DOHH2 (cell line): ENCODE results near the gene BICC1.

Experiments used
- H3F3A ChIP-seq: fragments of 200-600 bp; sonication (generic), shearing (Covaris generic); 2 replicates; pipeline ENCODE4 v1.6.0; 2016; ENCODE audit warnings: antibody characterized with exemption, mild to moderate bottlenecking; ENCODE audit not compliant: control insufficient read depth, insufficient read depth
- H3K27ac ChIP-seq: fragments of 200-600 bp; sonication (generic); 2 replicates; pipeline ENCODE4 v1.5.1; 2014; ENCODE audit warnings: low read depth, mild to moderate bottlenecking, low read length, moderate library complexity
- H3K27me3 ChIP-seq: fragments of 200-600 bp; sonication (generic); 2 replicates; pipeline ENCODE4 v1.6.1; 2014; ENCODE audit warnings: mild to moderate bottlenecking, low read length, mixed read lengths; ENCODE audit not compliant: control insufficient read depth
- H3K36me3 ChIP-seq: fragments of 200-600 bp; sonication (generic); 2 replicates; pipeline ENCODE4 v1.6.1; 2014; ENCODE audit warnings: mild to moderate bottlenecking, low read length, moderate library complexity, mixed read lengths; ENCODE audit not compliant: control insufficient read depth
- H3K4me1 ChIP-seq: fragments of 200-600 bp; sonication (generic); 2 replicates; pipeline ENCODE4 v1.6.1; 2014; ENCODE audit warnings: mild to moderate bottlenecking, low read length, mixed read lengths; ENCODE audit not compliant: control insufficient read depth
- H3K4me2 ChIP-seq: fragments of 200-600 bp; sonication (generic); 2 replicates; pipeline ENCODE4 v1.6.0; 2014; ENCODE audit warnings: mild to moderate bottlenecking, low read length, moderate library complexity
- H3K4me3 ChIP-seq: fragments of 200-600 bp; sonication (generic); 2 replicates; pipeline ENCODE4 v1.5.1; 2014; ENCODE audit warnings: mild to moderate bottlenecking, low read length, mixed read lengths
- H3K79me2 ChIP-seq: fragments of 200-600 bp; sonication (generic); 2 replicates; pipeline ENCODE4 v1.6.1; 2014; ENCODE audit warnings: mild to moderate bottlenecking, low read length, mixed read lengths; ENCODE audit not compliant: control insufficient read depth
- H3K9me2 ChIP-seq: fragments of 200-600 bp; sonication (generic); replicated peaks from 2 replicates; pipeline ENCODE4 v1.6.1; 2014; ENCODE audit warnings: mild to moderate bottlenecking, low read length, mixed read lengths; ENCODE audit not compliant: control insufficient read depth
- H3K9me3 ChIP-seq: fragments of 200-600 bp; sonication (generic); 2 replicates; pipeline ENCODE4 v1.6.1; 2014; ENCODE audit warnings: antibody characterized with exemption, low read length, mixed read lengths; ENCODE audit not compliant: control insufficient read depth, insufficient read depth
- H4K20me1 ChIP-seq: fragments of 200-600 bp; sonication (generic); 2 replicates; pipeline ENCODE4 v1.6.0; 2014; ENCODE audit warnings: low read depth, mild to moderate bottlenecking, antibody characterized with exemption, low read length, moderate library complexity; ENCODE audit not compliant: control insufficient read depth, insufficient read depth
- CTCF ChIP-seq: fragments of 200-600 bp; sonication (generic); IDR thresholded peaks from one replicate; pipeline ENCODE4 v1.5.1; 2014; ENCODE audit warnings: antibody characterized with exemption, mild to moderate bottlenecking, low read depth, low read length; ENCODE audit not compliant: poor library complexity, severe bottlenecking
- EZH2phosphoT487 ChIP-seq: fragments of 200-600 bp; sonication (generic); IDR thresholded peaks from 2 replicates; pipeline ENCODE4 v1.6.1; 2017; ENCODE audit warnings: borderline replicate concordance, mild to moderate bottlenecking, antibody characterized with exemption, low read length, moderate library complexity, mixed read lengths

Gene BICC1

GRCh38 chr10:58618158-58618676 is 105.5 kb downstream of the BICC1 start:
- Histone ChIP-seq H3K4me3 (no peak overlapping the region), H3K9me2 (no peaks in the 10 kb centered on the region), H3K36me3 (no peaks in the 10 kb centered on the region), H3F3A (no peaks in the 10 kb centered on the region), H4K20me1 (no peaks in the 10 kb centered on the region), H3K4me1 (no peaks in the 10 kb centered on the region), H3K27me3 (no peaks in the 10 kb centered on the region), H3K9me3 (no peaks in the 10 kb centered on the region), H3K79me2 (no peaks in the 10 kb centered on the region), H3K27ac (no peak overlapping the region), H3K4me2 (no peak overlapping the region)
- TF ChIP-seq EZH2phosphoT487 = no peak
- no peak for TF ChIP-seq CTCF

- H3K4me1 ChIP-seq = no peaks in the 10 kb centered on the region
- no peaks in the 10 kb centered on the region for H4K20me1 ChIP-seq
- no peak for TF ChIP-seq EZH2phosphoT487
- TF ChIP-seq CTCF = no peak
- H3K9me3 ChIP-seq = no peaks in the 10 kb centered on the region
- H3K9me2 ChIP-seq = no peaks in the 10 kb centered on the region
- no peaks in the 10 kb centered on the region for H3K27me3 ChIP-seq
- no peaks in the 10 kb centered on the region for H3K36me3 ChIP-seq
- H3K27ac ChIP-seq = no peak overlapping the region
- no peak overlapping the region for H3K4me2 ChIP-seq
- no peaks in the 10 kb centered on the region for H3K79me2 ChIP-seq
- no peaks in the 10 kb centered on the region for H3F3A ChIP-seq
- no peak overlapping the region for H3K4me3 ChIP-seq
Observed at GRCh38 chr10:58621379-58622077, 108.9 kb downstream of the BICC1 start.

GRCh38 chr10:58622246-58622645 is 109.6 kb downstream of the BICC1 start:
- Histone ChIP-seq H3K27me3 (no peaks in the 10 kb centered on the region), H3K36me3 (no peaks in the 10 kb centered on the region), H3K4me1 (no peaks in the 10 kb centered on the region), H3K4me3 (no peak overlapping the region), H3K9me3 (no peaks in the 10 kb centered on the region), H3K27ac (no peak overlapping the region), H3K79me2 (no peaks in the 10 kb centered on the region), H4K20me1 (no peaks in the 10 kb centered on the region), H3K4me2 (no peak overlapping the region), H3F3A (no peaks in the 10 kb centered on the region), H3K9me2 (no peaks in the 10 kb centered on the region)
- TF ChIP-seq CTCF (no peak), EZH2phosphoT487 (no peak)

- no peaks in the 10 kb centered on the region for H3F3A ChIP-seq
- H3K79me2 ChIP-seq = no peaks in the 10 kb centered on the region
- TF ChIP-seq EZH2phosphoT487 (no peak), CTCF (no peak)
- no peaks in the 10 kb centered on the region for H4K20me1 ChIP-seq
- H3K36me3 ChIP-seq = no peaks in the 10 kb centered on the region
- H3K9me2 ChIP-seq = no peaks in the 10 kb centered on the region
- H3K4me3 ChIP-seq = no peak overlapping the region
- no peak overlapping the region for H3K27ac ChIP-seq
- H3K4me1 ChIP-seq = no peaks in the 10 kb centered on the region
- no peaks in the 10 kb centered on the region for H3K27me3 ChIP-seq
- no peak overlapping the region for H3K4me2 ChIP-seq
- H3K9me3 ChIP-seq = no peaks in the 10 kb centered on the region
Observed at GRCh38 chr10:58625070-58625469, 112.4 kb downstream of the BICC1 start.
